GM08714 (cell line): ENCODE data around the gene CSTPP1.

Source experiments
- H3K4me3 ChIP-seq: fragments of 200-500 bp; sonication (Bioruptor generic); 2 replicates; pipeline ENCODE4 v1.5.1; 2014; ENCODE audit warnings: mild to moderate bottlenecking, low read length, inconsistent platforms
- ZNF274 ChIP-seq: IDR thresholded peaks from 2 replicates; pipeline ENCODE4 v1.6.1; 2012; ENCODE audit warnings: mild to moderate bottlenecking, low read depth, low read length

Gene CSTPP1

DNA sequence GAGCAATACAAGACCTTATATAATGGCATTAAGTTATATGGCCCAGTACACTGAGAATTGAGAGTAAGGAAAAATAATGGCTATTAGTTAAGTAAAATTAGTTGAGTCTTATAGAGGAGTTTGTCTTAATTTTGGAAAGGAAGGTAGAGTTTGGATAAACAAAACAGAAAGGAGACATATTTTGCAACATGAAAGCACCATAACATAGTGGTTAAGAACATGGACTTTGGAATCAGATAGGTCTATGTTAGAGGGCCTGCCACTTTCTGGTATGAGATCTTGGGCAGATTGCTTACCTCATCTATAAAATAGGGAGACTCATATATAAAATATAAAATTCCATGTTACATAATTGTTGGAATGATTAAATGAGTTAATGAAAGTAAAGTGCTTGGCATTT, 68.9 kb downstream of the CSTPP1 start:
- no peak for TF ChIP-seq ZNF274
- no peak overlapping the region for H3K4me3 ChIP-seq

DNA sequence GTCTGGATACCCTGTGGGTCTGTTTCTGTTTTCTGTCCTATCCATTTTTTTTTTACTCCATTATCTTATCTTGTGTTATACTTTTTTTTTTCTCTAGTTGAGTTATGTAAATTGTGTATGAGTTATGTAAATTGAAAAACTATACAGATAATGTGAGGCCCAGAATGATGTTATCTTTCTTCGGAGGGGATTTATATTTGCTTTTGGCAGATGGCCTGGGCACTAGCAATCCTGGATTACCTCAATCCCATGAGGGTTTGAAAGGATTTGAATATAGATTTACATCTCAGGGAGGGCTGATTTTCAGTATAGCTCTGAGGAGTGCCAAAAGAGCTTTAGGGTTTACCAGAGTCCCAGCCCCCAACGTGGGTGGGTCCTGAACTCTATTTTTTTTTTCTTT, 71.0 kb downstream of the CSTPP1 start:
- no peak for TF ChIP-seq ZNF274
- H3K4me3 ChIP-seq: no peak overlapping the region

- TF ChIP-seq ZNF274: no peak
- H3K4me3 ChIP-seq: no peak overlapping the region
Measured at GRCh38 chr11:47010179-47010578, 73.6 kb downstream of the CSTPP1 start.

GRCh38 chr11:47014097-47014496, 77.5 kb downstream of the CSTPP1 start:
- TF ChIP-seq ZNF274: no peak

DNA sequence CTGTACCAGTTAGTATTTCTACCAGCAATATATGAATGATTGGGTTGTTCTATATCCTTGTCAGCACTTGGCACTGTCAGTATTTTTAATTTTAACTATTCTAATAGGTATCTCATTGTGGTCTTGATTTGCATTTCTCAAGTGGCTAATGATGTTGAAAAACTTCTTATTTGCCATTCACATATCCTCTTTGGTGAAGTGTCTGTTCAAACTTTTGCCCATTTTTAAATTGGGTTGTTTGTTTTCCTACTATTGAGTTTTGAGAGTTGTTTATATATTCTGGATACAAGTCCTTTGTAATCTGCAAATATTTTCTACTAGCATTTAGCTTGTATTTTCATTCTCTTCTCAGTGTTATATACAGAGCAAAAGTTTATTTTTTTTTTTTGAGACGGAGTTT, 82.1 kb downstream of the CSTPP1 start:
- TF ChIP-seq ZNF274: no peak
- H3K4me3 ChIP-seq: no peak overlapping the region

More at GRCh38 chr11:47014097-47014496, 77.5 kb downstream of the CSTPP1 start:
- H3K4me3 ChIP-seq: no peak overlapping the region

- TF ChIP-seq ZNF274: no peak
- no peak overlapping the region for H3K4me3 ChIP-seq
Measured at GRCh38 chr11:47020793-47021526, 84.4 kb downstream of the CSTPP1 start.

- no peak overlapping the region for H3K4me3 ChIP-seq
- TF ChIP-seq ZNF274: no peak
Measured at GRCh38 chr11:47021527-47021818, 84.9 kb downstream of the CSTPP1 start.

GRCh38 chr11:47021965-47022364, 85.4 kb downstream of the CSTPP1 start:
- TF ChIP-seq ZNF274: no peak
- no peak overlapping the region for H3K4me3 ChIP-seq

- H3K4me3 ChIP-seq: no peak overlapping the region
- no peak for TF ChIP-seq ZNF274
Measured at GRCh38 chr11:47028195-47029093, 91.9 kb downstream of the CSTPP1 start.

DNA sequence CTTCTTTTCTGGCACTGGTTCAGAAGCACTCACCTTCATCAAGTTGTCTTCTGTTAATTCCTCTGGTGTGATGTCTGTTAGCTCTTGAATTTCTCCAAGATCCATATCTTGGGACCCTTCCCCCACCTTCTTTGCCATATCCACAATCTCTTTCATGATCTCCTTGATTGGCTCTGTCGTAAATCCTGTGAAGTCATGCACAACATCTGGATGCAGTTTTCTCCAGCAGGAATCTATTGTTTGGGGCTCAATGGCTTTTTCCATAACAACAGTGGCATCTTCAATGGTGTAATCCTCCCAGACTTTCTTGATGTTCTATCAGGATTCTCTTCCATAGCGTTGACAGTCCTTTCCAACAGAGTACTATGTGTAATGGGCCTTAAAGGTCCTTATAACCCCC, 96.9 kb downstream of the CSTPP1 start:
- H3K4me3 ChIP-seq: no peak overlapping the region
- TF ChIP-seq ZNF274: no peak

DNA sequence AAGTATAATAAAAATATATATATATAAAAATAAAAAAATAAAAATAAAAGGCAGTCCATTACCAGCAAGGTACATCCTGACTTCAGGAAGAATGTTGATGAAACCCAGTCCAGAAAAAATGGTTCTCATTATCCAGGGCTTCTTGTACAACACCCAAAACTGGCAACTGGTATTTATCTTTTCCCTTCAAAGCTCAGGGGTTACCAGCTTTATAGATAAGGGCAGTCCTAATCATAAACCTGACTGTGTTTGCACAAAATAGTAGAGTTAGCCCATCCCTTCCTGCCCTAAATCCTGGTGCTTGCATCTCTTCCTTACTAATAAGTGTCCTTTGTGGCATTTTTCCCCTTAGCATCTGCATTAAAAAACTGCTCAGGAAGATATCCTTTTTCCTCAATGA, 97.5 kb downstream of the CSTPP1 start:
- H3K4me3 ChIP-seq: no peak overlapping the region
- TF ChIP-seq ZNF274: no peak

DNA sequence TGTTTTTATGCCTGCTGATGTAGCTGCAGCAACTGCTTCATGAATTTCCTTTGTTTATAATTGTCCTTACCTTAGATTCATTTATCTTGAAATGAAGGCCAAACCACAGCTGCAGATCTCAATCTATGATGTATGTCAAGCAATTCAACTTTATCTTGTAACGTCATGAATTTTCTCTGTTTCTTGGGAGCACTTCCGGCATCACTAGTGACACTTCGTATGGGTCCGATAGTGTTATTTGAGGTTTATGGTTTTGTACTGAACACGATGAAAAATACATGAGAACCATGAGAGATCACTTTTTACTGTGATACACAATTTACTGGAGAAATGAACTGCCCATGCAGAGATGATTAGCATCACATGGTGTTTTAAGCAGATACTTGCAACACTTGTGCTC, 98.5 kb downstream of the CSTPP1 start:
- H3K4me3 ChIP-seq: no peak overlapping the region
- TF ChIP-seq ZNF274: no peak

GRCh38 chr11:47044119-47044518, 107.6 kb downstream of the CSTPP1 start:
- no peak overlapping the region for H3K4me3 ChIP-seq
- TF ChIP-seq ZNF274: no peak

- no peak for TF ChIP-seq ZNF274
- H3K4me3 ChIP-seq: no peak overlapping the region
Measured at GRCh38 chr11:47047972-47048371, 111.4 kb downstream of the CSTPP1 start.

DNA sequence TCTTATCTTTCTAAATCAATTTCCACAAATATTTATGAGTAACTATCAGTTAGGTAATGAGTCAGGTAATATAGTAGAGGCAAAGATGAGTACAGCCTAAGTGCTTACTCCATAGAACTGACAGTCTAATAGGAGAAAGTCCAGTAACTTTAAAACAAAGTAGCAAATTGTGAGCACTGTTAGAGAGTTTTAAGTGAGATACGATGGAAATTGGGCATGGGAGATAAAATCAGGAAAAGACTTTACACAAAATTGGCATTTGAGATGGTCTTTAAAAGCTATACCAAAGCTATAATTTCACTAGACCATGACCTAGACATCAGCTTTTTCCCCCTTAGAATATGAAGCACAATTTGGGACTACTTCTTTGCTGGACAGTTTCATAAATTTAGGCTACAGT, 113.7 kb downstream of the CSTPP1 start:
- TF ChIP-seq ZNF274: no peak
- no peak overlapping the region for H3K4me3 ChIP-seq

DNA sequence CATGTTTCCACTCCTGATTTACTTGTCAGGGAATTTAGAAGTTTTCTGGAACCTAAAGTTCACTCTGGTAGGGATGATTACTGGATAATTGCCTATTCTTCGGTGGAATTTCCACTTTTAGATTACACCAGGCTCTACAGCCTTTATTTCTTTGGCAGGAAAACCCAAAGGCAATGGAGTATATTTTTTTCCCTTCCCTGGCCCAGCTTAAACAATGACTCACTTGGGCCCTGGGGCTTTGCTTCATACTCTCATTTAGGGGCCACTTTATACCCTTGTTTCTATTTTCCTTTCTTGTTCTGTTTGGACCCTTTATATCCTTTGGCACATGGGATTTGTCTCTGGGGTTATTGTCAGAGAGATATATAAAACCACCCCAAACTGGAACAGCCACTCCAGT, 114.7 kb downstream of the CSTPP1 start:
- TF ChIP-seq ZNF274: no peak
- no peak overlapping the region for H3K4me3 ChIP-seq
